Upper lobe of left lung (tissue), 4 donors: ENCODE data around the gene TARM1.

Source experiments
- EP300 ChIP-seq, 4 donors: sonication (generic); formaldehyde crosslinking; IDR thresholded peaks; one replicate each; pipeline ENCODE4 v1.5.1; 2017; ENCODE audit warnings: antibody characterized with exemption in 4 of 4, control low read depth in 2 of 4
- POLR2A ChIP-seq, 4 donors: fragments of 450-650 bp; IDR thresholded peaks; one replicate each; pipeline ENCODE4 v1.5.1; 2016 to 2017; ENCODE audit warnings: antibody characterized with exemption in 4 of 4, mild to moderate bottlenecking in 2 of 4
- POLR2AphosphoS5 ChIP-seq, 2 donors: sonication (generic); formaldehyde crosslinking; IDR thresholded peaks; one replicate each; pipeline ENCODE4 v1.5.1; 2017; ENCODE audit warnings: antibody characterized with exemption in 2 of 2
- TF ChIP-seq, protein P1 (sequence below), 6 experiments: fragments of 450-650 bp in 4 of 6; fragments of 200-600 bp in 2 of 6; sonication (generic) in 2 of 6; IDR thresholded peaks; one replicate each; pipeline ENCODE4 v1.5.1; 2016 to 2019; ENCODE audit warnings: antibody characterized with exemption in 6 of 6

- TF ChIP-seq EP300 (IDR thresholded peaks at IDR 0.05) (no peak), POLR2AphosphoS5 (IDR thresholded peaks at IDR 0.05) (no peak), POLR2A (IDR thresholded peaks at IDR 0.05) (no peak)
- TF ChIP-seq, protein P1, sequence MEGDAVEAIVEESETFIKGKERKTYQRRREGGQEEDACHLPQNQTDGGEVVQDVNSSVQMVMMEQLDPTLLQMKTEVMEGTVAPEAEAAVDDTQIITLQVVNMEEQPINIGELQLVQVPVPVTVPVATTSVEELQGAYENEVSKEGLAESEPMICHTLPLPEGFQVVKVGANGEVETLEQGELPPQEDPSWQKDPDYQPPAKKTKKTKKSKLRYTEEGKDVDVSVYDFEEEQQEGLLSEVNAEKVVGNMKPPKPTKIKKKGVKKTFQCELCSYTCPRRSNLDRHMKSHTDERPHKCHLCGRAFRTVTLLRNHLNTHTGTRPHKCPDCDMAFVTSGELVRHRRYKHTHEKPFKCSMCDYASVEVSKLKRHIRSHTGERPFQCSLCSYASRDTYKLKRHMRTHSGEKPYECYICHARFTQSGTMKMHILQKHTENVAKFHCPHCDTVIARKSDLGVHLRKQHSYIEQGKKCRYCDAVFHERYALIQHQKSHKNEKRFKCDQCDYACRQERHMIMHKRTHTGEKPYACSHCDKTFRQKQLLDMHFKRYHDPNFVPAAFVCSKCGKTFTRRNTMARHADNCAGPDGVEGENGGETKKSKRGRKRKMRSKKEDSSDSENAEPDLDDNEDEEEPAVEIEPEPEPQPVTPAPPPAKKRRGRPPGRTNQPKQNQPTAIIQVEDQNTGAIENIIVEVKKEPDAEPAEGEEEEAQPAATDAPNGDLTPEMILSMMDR (IDR thresholded peaks at IDR 0.05), result no peak
Observed at GRCh38 chr19:54062643-54063042, 18.5 kb downstream of the TARM1 start.
